PFSK-1 (cell line): ENCODE results near the gene BRAF.

Experiments
- FOXP2 ChIP-seq: optimal IDR thresholded peaks from 2 replicates; pipeline ENCODE3; 2011; ENCODE audit warnings: borderline replicate concordance, control low read depth, inconsistent platforms; ENCODE audit not compliant: insufficient read depth; ENCODE audit errors: extremely low read length, extremely low read depth
- POLR2AphosphoS5 ChIP-seq: IDR thresholded peaks from 2 replicates; pipeline ENCODE4 v1.6.1; 2012; ENCODE audit warnings: low read depth, mild to moderate bottlenecking, control low read depth, low read length, moderate library complexity
- SIN3A ChIP-seq: IDR thresholded peaks from 2 replicates; pipeline ENCODE4 v1.6.1; 2012; ENCODE audit warnings: mild to moderate bottlenecking, low read length, moderate library complexity, borderline replicate concordance; ENCODE audit not compliant: insufficient read depth
- TAF1 ChIP-seq: IDR thresholded peaks from 2 replicates; pipeline ENCODE4 v1.6.1; 2012; ENCODE audit warnings: low read length, control low read depth, borderline replicate concordance; ENCODE audit not compliant: insufficient read depth
- TF ChIP-seq, protein P1 (sequence below), 2 experiments: IDR thresholded peaks; 2 replicates each; pipeline versions ENCODE4 v1.6.1 to v1.8.0; 2011 to 2012; ENCODE audit warnings: low read depth in 2 of 2, low read length in 2 of 2, control low read depth in 1 of 2, inconsistent platforms in 1 of 2, mild to moderate bottlenecking in 1 of 2, moderate library complexity in 1 of 2; ENCODE audit not compliant: insufficient read depth in 1 of 2

The BRAF gene

DNA sequence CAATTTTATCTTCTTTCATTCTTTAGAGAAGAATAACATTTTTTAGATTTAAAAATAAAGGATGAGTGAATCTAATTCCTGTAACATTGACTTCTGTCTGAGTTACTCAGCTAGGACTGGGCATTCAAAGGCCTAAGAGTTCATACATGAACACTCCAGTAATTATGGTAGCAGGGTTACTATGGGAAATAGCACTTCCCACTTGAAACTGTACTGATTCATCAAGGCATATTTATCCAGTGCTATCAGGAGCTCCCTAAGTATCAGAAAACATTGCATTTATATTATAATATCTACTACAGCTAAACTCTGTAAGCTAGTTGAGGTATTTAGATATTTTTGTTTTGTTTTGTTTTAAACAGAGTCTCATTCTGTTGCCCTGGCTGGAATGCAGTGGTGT is 186.4 kb downstream of the BRAF start:
- TF ChIP-seq POLR2AphosphoS5, result no peak
- TF ChIP-seq SIN3A, result no peak
- TF ChIP-seq, protein P1, sequence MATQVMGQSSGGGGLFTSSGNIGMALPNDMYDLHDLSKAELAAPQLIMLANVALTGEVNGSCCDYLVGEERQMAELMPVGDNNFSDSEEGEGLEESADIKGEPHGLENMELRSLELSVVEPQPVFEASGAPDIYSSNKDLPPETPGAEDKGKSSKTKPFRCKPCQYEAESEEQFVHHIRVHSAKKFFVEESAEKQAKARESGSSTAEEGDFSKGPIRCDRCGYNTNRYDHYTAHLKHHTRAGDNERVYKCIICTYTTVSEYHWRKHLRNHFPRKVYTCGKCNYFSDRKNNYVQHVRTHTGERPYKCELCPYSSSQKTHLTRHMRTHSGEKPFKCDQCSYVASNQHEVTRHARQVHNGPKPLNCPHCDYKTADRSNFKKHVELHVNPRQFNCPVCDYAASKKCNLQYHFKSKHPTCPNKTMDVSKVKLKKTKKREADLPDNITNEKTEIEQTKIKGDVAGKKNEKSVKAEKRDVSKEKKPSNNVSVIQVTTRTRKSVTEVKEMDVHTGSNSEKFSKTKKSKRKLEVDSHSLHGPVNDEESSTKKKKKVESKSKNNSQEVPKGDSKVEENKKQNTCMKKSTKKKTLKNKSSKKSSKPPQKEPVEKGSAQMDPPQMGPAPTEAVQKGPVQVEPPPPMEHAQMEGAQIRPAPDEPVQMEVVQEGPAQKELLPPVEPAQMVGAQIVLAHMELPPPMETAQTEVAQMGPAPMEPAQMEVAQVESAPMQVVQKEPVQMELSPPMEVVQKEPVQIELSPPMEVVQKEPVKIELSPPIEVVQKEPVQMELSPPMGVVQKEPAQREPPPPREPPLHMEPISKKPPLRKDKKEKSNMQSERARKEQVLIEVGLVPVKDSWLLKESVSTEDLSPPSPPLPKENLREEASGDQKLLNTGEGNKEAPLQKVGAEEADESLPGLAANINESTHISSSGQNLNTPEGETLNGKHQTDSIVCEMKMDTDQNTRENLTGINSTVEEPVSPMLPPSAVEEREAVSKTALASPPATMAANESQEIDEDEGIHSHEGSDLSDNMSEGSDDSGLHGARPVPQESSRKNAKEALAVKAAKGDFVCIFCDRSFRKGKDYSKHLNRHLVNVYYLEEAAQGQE (IDR thresholded peaks at IDR 0.05; ENCODE audit: insufficient read depth in 1 of 2, low read depth in 2 of 2, low read length in 2 of 2), result no peak

- TF ChIP-seq SIN3A (no peak), TAF1 (no peak), FOXP2 (no peak), POLR2AphosphoS5 (no peak)
- TF ChIP-seq, protein P1 (IDR thresholded peaks at IDR 0.05; ENCODE audit: insufficient read depth in 1 of 2, low read depth in 2 of 2, low read length in 2 of 2), result no peak
These were observed 190.0 kb downstream of the BRAF start for GRCh38 chr7:140734729-140735128.

DNA sequence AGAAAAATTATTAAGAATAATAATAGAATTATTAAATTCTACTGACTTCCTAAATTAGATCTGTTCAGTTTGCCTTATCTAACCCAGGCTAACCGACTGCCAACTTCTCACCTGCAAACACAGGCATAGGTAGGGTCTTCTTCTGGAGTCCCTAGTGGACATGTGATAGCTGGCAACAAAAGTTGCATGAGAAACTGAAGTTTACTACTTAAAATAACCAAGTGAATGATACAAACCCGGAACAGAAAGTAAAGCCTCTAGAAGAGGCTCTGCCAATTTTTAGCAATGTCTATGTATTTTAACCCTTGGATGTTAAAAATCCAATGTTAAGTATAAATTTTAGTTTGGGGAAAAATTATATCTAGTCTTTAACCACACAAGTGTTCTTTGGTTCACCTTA is 190.6 kb downstream of the BRAF start:
- TF ChIP-seq, protein P1 (IDR thresholded peaks at IDR 0.05; ENCODE audit: insufficient read depth in 1 of 2, low read depth in 2 of 2, low read length in 2 of 2), result no peak
- TF ChIP-seq POLR2AphosphoS5 (no peak), TAF1 (no peak), SIN3A (no peak), FOXP2 (no peak)

- TF ChIP-seq, protein P1 (IDR thresholded peaks at IDR 0.05; ENCODE audit: insufficient read depth in 1 of 2, low read depth in 2 of 2, low read length in 2 of 2), result no peak
- no peak for TF ChIP-seq FOXP2
- TF ChIP-seq TAF1, result no peak
- no peak for TF ChIP-seq SIN3A
- TF ChIP-seq POLR2AphosphoS5, result no peak
These were observed 192.3 kb downstream of the BRAF start for GRCh38 chr7:140732416-140732815.

GRCh38 chr7:140726281-140726680 is 198.4 kb downstream of the BRAF start:
- TF ChIP-seq POLR2AphosphoS5 (no peak), SIN3A (no peak), FOXP2 (no peak), TAF1 (no peak)
- TF ChIP-seq, protein P1 (IDR thresholded peaks at IDR 0.05; ENCODE audit: insufficient read depth in 1 of 2, low read depth in 2 of 2, low read length in 2 of 2), result no peak
